Activated naive CD4-positive, alpha-beta T cell treated with anti-CD3 and anti-CD28 coated beads, Interleukin-2, amount 50 U/mL, for 16 hours (primary cell): Measurements from ENCODE around the gene CHD1L.
"Not testable (repeated sequence)": the region's sequence is repeated elsewhere in the genome, so short reads cannot be mapped to it uniquely, and the experiment has no call there.

Source experiments
- DNase-seq: peaks from one replicate; pipeline ENCODE4 v3.0.0-alpha.2; 2020

The CHD1L gene

DNA sequence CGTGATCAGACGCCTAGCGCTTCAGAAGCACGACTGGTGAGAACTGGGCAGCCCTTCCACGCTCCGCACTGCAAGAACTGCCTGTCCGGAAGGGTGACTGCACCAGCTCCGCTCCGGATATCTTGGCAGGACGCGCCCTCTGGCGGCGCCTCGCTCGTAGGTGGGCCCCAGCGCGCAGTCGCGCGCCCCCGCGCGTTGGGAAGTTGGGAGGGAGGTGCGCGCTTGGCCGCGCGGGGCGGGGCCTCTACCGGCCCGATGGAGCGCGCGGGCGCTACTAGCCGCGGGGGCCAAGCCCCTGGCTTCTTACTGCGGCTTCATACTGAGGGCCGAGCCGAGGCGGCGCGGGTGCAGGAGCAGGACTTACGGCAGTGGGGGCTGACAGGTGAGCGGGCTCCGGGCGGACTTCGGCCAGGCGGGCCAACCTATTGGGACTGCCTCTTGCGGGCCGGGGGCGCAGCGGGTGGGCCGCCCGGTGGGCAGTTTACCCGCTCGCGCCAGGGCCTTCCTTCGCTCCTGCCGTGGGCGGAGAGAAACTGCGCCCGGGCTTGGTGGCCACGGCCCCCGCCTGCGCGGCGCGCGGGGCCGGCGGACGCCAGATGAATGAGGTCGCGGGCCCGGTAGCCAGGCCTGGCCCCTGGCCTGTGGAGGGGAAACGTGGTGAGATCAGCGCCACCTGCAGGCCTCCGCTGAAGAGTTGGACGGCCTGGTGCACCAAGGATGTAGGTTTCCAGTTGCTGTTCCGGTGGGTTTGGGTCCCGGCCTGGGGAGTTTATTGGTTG lies at the start of gene CHD1L:
TSS of gene CHD1L (plus strand) at position 236 of the 779 bp plus-strand sequence. CDS start at position 256, 20 bp downstream.
- peak; percentile 95 for DNase-seq

DNA sequence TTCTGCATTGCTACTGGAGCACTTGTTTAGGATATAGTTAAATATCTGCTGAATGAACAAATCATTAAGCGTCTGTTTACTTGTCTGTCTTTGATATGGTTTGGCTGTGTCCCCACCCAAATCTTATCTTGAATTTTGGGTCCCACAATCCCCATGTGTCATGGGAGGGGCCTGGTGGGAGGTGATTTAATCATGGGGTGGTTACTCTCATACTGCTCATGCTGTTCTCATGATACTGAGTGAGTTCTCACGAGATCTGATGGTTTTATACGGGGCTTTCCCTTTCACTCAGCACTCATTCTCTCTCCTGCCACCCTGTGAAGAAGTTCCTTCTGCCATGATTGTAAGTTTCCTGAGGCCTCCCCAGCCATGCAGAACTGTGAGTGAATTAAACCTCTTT lies 45.2 kb upstream of the CHD1L start:
- not testable (repeated sequence) for DNase-seq

DNA sequence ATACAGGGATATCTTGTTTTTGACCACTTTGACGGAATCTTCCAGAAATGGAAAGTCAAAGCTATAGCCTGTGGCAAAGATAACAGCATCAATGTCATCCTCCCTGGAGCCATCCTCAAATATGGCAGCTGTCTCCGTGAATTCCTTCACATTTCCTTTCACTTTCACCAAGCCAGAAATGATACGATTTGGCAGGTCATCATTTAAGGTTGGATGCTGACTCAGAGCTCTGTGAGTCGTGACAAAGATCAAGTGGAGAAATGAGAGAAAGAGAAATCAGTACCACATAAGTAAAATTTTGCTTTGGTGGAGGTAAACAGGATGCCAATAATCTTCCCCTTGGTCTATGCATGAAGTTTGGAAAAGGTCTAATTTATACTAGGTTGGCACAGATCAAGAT lies 41.2 kb upstream of the CHD1L start:
- DNase-seq, result no peak

- no peak for DNase-seq
Measured at GRCh38 chr1:147201786-147202185, 40.7 kb upstream of the CHD1L start.

DNA sequence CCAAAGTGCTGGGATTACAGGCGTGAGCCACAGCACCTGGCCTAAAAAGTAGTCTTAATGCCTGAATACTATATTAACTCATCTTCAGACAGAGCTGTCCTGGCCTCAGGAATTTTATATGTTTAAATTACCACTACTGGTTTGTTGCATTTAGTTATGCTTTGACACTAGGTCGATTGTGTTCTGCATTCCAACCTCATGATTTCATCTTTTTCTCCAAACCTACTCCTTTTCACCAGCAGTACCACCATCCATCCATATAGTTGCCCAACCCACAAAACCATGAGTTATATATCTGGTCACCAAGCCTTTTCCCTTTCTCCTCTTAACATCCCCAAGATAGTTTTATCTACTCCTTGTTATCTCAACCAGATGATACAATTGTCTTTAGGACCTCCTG lies 39.9 kb upstream of the CHD1L start:
- no peak for DNase-seq

- no peak for DNase-seq
Measured at GRCh38 chr1:147204080-147204479, 38.4 kb upstream of the CHD1L start.

- no peak for DNase-seq
Measured at GRCh38 chr1:147207192-147207591, 35.3 kb upstream of the CHD1L start.

DNA sequence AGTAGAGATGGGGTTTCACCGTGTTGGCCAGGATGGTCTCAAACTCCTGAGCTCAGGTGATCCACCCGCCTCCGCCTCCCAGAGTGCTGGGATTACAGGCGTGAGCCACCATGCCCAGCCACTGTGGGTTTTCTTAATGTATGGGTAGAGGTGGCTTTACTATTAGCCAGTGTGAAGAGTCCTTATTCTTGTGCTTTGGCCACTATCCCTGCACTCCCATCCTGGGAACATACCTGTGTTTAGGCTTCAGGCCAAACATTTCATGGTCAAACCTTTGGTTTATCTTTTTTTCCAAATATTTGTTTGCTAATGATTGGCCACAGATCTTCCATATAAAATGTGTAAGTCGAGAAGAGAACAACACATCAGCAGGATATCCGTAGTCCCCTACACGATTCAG lies 33.9 kb upstream of the CHD1L start:
- DNase-seq, result no peak

- DNase-seq, result no peak
Measured at GRCh38 chr1:147209825-147210821, 32.4 kb upstream of the CHD1L start.

DNA sequence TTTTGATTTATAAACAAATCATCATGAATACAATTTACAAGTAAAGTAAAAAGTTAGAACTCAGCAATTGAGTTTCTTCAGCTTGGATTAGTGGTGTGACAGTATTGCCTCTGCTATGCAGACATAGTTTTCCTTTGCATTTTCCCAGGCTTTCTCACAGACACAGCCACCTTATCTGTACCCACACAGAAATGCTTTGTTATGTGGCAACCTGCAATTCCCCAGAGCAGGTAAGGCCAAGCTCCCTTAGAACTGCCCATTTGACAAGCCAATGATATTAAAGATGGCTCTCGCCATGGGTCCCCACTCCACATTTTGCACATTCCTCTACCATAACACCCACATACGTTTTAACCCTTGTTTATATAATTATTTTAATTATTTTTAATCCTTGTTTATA lies 31.5 kb upstream of the CHD1L start:
- DNase-seq, result no peak

DNA sequence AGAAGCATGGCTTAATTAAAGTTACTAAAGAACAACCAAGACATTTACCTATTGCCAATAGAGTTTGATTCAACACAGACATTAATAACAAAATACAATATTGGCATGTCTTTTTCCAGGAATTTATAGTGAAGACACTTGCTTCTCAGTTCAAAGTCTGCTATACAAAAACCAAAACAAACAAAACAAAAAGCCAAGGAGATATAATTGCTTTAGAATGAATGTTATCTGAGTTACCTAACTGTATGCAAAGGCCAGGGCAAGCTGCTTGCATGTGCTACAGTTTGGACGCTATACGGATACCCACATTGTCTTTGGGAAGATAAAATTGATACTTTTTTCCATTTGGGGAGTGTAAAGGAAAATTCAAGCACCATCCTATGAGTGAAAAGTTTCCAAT lies 30.9 kb upstream of the CHD1L start:
- DNase-seq, result no peak

DNA sequence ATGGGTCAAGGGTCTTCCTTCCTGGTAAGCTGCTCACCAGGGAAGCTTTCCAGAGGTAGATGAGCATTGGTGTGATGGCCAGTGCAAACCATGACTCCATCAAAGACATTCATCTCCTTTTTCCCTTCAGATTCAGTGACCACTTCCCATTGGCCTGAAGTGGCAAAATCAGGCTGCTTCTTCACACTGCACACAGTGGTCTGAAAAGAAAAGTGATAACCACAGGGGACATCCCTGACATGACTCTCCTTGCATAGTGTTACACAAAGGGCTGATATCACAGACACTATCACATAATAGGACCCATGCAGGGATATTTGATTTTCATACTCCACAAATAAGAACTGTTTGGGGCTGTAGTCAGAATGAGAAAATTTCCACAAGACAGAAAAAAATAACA lies 29.2 kb upstream of the CHD1L start:
- no peak for DNase-seq

- DNase-seq, result no peak
Measured at GRCh38 chr1:147214325-147214724, 28.2 kb upstream of the CHD1L start.

DNA sequence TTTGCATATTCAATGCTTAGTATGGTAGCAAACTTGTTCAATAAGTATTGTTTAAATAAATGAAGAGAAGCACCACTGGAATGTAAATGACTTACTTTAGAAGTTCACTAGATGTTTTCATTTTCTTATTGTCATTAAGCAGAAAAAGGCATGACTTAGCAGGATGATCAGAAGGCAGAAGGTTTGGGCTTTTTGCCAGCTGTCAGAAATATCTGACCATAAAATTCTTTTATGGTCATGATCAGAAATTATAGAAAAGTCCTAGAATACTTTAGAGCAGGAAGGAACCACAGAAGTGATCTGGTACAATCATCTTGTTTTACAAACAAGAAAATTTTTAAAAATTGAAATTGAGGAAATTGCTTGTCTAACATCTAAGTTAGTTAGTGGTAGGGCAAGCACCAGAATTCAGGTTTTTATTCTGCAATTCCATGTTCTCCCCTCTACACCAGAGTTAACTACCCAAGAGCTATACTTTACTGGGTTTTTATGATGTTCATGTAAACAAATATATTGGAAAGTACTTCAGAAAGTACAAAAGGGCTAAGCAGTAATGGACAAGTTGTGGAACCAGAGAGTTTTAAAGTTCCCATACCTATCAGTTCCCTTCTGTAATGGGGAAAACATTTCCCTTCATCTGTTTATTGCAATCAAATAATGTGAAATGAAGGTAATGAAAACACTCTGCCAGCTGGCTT lies 27.5 kb upstream of the CHD1L start:
- DNase-seq, result no peak

- no peak for DNase-seq
Measured at GRCh38 chr1:147215540-147215916, 27.0 kb upstream of the CHD1L start.

DNA sequence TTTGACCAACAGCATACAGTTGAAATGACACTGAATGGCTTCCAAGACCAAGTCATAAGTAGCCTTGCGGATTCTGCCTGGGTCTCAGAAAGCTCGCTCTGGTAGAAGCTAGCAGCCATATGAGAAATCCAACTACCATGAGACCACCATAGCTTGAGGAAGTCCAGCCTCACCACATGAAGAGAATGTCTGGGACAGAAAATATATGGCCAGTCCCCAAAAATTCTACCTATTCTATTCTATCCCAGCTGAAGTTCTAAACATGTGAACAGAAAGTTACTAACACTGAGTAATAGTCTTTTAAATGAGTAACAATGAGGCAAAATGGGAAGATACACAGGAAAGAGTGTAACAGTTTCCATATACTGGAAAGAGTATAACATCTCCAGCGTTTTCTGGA lies 26.4 kb upstream of the CHD1L start:
- DNase-seq, result no peak

DNA sequence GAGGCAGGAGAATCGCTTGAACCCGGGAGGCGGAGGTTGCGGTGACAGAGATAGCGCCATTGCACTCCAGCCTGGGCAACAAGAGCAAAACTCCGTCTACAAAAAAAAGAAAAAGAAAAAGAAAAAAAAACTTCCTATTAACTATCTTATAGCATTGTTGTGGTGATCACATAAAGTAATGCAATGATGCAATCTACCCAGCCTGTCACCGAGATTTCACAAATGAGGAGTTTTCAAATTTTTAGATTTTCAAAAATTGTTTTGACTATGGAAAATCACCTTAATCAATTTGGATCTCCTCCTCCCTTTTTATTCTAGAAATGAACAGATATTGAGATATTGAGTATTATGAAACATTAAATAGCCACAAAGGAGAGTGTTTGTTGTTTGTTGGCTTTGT lies 25.3 kb upstream of the CHD1L start:
- no peak for DNase-seq

DNA sequence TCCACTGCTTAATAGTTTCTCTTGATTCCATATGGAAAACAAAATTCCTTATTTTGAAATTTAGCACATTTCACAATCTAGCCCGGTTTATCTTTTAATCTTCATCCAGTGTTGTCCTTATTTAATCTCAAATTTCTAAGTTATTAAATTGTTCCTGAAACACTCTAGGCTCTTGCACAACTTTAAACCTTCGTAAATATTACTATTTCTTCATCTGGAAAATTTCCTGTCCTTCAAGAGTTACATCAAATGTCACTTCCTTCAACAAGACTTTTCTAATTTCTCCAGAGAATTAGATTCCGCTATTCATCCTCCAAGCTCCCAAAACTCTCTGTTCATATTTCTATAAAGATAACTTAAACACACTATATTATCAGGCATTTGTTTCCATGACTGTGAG lies 23.9 kb upstream of the CHD1L start:
- DNase-seq, result no peak

DNA sequence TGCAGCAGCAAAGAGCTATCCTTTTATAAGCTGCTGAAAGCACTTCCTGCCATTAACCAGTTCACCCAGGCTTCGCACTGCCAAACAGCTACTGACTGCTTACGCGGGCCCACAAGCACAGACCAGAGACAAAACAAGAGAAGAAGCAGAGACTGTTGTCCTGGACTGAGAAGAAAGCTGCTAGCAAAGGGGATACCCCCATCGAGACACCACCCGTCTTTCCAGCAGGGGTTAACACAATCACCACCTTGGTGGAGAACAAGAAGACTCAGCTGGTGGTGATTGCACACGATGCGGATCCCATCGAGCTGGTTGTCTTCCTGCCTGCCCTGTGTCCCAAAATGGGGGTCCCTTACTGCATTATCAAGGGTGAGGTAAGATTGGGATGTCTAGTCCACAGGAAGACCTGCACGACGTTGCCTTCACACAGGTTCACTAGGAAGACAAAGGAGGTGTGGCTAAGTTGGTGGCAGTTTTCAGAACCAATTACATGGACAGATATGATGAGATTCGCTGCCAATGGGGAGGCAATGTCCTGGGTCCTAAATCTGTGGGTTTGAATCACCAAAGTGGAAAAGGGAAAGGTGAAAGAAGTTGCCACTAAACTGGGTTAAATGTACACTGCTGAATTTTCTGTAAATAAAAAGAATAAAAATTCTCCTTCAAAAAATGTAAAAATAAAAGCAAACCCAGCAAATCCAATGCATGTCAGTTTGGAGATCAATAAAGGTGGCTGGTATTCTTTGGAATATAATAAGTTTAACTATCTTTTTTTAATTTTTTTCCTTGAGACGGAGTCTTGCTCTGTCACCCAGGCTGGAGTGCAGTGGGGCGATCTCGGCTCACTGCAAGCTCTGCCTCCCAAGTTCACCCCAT lies 18.5 kb upstream of the CHD1L start:
- DNase-seq, result no peak

DNA sequence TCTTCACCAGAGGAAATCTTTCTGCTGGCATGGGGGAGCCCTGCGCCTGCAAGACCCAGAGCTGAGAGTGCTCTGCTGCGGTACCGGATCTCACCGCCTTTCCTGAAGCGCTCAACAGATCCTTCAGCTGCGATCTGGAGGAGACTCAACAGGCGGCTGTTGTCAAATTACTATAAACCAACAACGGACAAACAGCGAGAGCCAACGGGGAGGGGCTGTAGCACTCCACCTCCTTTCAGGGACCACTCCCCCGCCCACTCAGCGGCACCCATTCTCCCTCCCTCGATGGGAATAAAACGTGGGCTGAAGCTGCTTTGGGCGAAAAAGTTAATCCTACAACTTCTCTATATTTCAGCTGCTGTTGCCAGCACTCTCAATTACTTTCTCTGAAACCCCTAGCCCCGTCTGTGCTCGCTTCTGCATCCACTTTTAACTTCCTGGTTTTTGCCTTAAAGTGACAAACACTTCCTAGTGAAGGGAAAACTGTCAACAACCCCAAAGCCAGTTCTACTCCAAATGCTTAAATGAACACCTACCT lies 17.2 kb upstream of the CHD1L start, which contains the start of gene FMO5:
TSS of gene FMO5 (minus strand) at position 147 of the 538 bp plus-strand sequence. CDS start 310 bp downstream, outside the sequence.
- peak; percentile 37 for DNase-seq

DNA sequence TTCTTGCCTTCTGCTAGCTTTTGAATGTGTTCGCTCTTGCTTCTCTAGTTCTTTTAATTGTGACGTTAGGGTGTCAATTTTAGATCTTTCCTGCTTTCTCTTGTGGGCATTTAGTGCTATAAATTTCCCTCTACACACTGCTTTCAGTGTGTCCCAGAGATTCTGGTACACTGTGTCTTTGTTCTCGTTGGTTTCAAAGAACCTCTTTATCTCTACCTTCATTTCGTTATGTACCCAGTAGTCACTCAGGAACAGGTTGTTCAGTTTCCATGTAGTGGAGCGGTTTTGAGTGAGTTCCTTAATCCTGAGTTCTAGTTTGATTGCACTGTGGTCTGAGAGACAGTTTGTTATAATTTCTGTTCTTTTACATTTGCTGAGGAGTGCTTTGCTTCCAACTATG lies 11.5 kb upstream of the CHD1L start:
- DNase-seq, result not testable (repeated sequence)

DNA sequence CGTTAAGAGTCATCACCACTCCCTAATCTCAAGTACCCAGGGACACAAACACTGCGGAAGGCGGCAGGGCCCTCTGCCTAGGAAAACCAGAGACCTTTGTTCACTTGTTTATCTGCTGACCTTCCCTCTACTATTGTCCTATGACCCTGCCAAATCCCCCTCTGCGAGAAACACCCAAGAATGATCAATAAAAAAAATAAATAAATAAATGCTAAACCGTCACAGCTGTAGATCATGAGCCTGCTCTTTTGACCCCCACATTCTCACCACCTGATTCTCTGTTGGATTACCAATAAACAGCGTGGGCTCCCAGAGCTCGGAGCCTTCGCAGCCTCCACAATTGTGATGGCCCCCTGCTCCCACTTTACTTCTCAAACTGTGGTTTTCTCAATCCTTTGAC lies 8.6 kb upstream of the CHD1L start:
- DNase-seq, result not testable (repeated sequence)
